GM18499 (cell line): ENCODE measurements around the gene FECH.
A peak's percentile ranks its signal among the peaks of the same experiment; 100 is the strongest.
"Not testable (repeated sequence)": the region's sequence is repeated elsewhere in the genome, so short reads cannot be mapped to it uniquely, and the experiment has no call there.

Source experiments
- ATAC-seq: cut with Tn5 transposase; IDR thresholded peaks from one replicate; pipeline ENCODE4 v1.9.1; 2021; ENCODE audit warnings: moderate number of reproducible peaks; ENCODE audit not compliant: insufficient read depth, unreplicated experiment

Gene FECH

GRCh38 chr18:57586251-57587049, at the start of gene FECH:
Gene FECH (minus strand): TSS chr18:57586702. CDS start chr18:57586620, 82 bp downstream.
- peak; percentile 41 for ATAC-seq

GRCh38 chr18:57635003-57635822, 48.7 kb upstream of the FECH start:
- ATAC-seq, result no peak

GRCh38 chr18:57631697-57632096, 45.2 kb upstream of the FECH start:
- ATAC-seq, result no peak

- peak; percentile 41 for ATAC-seq
Measured at GRCh38 chr18:57630754-57631595, 44.5 kb upstream of the FECH start.

- ATAC-seq, result peak; percentile 66
Measured at GRCh38 chr18:57630002-57630753, 43.7 kb upstream of the FECH start.

- no peak for ATAC-seq
Measured at GRCh38 chr18:57629422-57629821, 42.9 kb upstream of the FECH start.

GRCh38 chr18:57627488-57627887, 41.0 kb upstream of the FECH start:
- ATAC-seq, result no peak

- no peak for ATAC-seq
Measured at GRCh38 chr18:57624988-57625387, 38.5 kb upstream of the FECH start.

- ATAC-seq, result no peak
Measured at GRCh38 chr18:57621246-57621604, 34.7 kb upstream of the FECH start.

GRCh38 chr18:57619876-57620275, 33.4 kb upstream of the FECH start:
- no peak for ATAC-seq

- ATAC-seq, result no peak
Measured at GRCh38 chr18:57618910-57619309, 32.4 kb upstream of the FECH start.

GRCh38 chr18:57603871-57604270, 17.4 kb upstream of the FECH start:
- no peak for ATAC-seq

GRCh38 chr18:57595347-57595746, 8.8 kb upstream of the FECH start:
- no peak for ATAC-seq

GRCh38 chr18:57592716-57593115, 6.2 kb upstream of the FECH start:
- ATAC-seq, result not testable (repeated sequence)

GRCh38 chr18:57589161-57589560, 2.7 kb upstream of the FECH start:
- ATAC-seq, result no peak

- no peak for ATAC-seq
Measured at GRCh38 chr18:57587098-57587661, 678 bp upstream of the FECH start.

GRCh38 chr18:57585855-57586250, 649 bp downstream of the FECH start:
- no peak for ATAC-seq

- no peak for ATAC-seq
Measured at GRCh38 chr18:57585421-57585820, 1.1 kb downstream of the FECH start.

GRCh38 chr18:57584444-57584843, 2.1 kb downstream of the FECH start:
- ATAC-seq, result no peak
